Osteocyte (in vitro differentiated cells): ENCODE data around the gene FOXN4. TPM values are rescaled to one million over a fixed set of nuclear protein-coding genes. Genes with fewer than 3 reads are reported as not detected.

Experiments used
- DNase-seq: peaks from one replicate; pipeline ENCODE4 v3.0.0; 2021; ENCODE audit warnings: mixed read lengths; ENCODE audit not compliant: unreplicated experiment; ENCODE audit errors: extremely low spot score
- H3K27ac Mint-ChIP-seq: one replicate; pipeline ENCODE4 v1.8.0; 2021; ENCODE audit warnings: mild to moderate bottlenecking, mixed read lengths; ENCODE audit not compliant: unreplicated experiment
- H3K27me3 Mint-ChIP-seq: one replicate; pipeline ENCODE4 v1.8.0; 2021; ENCODE audit warnings: mixed read lengths; ENCODE audit not compliant: unreplicated experiment
- H3K36me3 Mint-ChIP-seq: one replicate; pipeline ENCODE4 v1.8.0; 2021; ENCODE audit warnings: mixed read lengths; ENCODE audit not compliant: unreplicated experiment
- H3K4me1 Mint-ChIP-seq: one replicate; pipeline ENCODE4 v1.8.0; 2021; ENCODE audit warnings: mixed read lengths; ENCODE audit not compliant: unreplicated experiment
- H3K4me3 Mint-ChIP-seq: one replicate; pipeline ENCODE4 v1.8.0; 2021; ENCODE audit warnings: mild to moderate bottlenecking, moderate library complexity, mixed read lengths; ENCODE audit not compliant: unreplicated experiment
- H3K9me3 Mint-ChIP-seq: one replicate; pipeline ENCODE4 v1.8.0; 2021; ENCODE audit warnings: mixed read lengths; ENCODE audit not compliant: unreplicated experiment
- total RNA-seq: library from RNA; stranded (reverse); gene quantifications from 2 replicates; pipeline ENCODE4 v1.2.1, GENCODE V29; 2021
- TF ChIP-seq, protein P1 (sequence below): fragments of 200-600 bp; sonication (generic); IDR thresholded peaks from 2 replicates; pipeline ENCODE4 v1.5.0; 2021; ENCODE audit warnings: antibody characterized with exemption, mild to moderate bottlenecking, moderate library complexity

Gene FOXN4
- total RNA-seq, 1 donor from 2014 or later = not detected

DNA sequence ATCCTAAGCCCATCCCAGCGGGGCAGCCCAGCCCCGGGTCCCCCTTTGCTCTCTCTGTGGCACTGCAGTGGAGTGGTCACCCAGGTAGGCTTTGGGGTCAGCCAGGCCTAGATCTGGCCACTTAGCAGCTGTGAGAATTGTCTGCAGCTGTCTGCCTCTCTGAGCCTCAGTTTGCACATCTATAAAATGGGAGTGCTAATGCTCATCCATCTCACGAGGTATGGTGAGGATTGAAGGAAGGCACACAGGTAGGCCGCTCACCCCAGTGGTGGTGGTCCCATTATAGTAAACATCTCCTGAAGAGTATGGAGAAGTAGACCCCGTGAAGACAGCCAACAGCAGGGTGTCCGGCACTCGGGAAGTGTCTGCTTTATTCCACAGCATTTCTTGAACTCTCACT lies 9.2 kb downstream of the FOXN4 start:
- H3K4me3 Mint-ChIP-seq = no peak overlapping the region
- H3K27ac Mint-ChIP-seq = no peak overlapping the region
- no peak for DNase-seq
- no peaks in the 10 kb centered on the region for H3K9me3 Mint-ChIP-seq
- H3K27me3 Mint-ChIP-seq = peaks cover 41% of the 10 kb centered on the region
- H3K36me3 Mint-ChIP-seq = no peaks in the 10 kb centered on the region
- TF ChIP-seq, protein P1, sequence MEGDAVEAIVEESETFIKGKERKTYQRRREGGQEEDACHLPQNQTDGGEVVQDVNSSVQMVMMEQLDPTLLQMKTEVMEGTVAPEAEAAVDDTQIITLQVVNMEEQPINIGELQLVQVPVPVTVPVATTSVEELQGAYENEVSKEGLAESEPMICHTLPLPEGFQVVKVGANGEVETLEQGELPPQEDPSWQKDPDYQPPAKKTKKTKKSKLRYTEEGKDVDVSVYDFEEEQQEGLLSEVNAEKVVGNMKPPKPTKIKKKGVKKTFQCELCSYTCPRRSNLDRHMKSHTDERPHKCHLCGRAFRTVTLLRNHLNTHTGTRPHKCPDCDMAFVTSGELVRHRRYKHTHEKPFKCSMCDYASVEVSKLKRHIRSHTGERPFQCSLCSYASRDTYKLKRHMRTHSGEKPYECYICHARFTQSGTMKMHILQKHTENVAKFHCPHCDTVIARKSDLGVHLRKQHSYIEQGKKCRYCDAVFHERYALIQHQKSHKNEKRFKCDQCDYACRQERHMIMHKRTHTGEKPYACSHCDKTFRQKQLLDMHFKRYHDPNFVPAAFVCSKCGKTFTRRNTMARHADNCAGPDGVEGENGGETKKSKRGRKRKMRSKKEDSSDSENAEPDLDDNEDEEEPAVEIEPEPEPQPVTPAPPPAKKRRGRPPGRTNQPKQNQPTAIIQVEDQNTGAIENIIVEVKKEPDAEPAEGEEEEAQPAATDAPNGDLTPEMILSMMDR = no peak
- no peaks in the 10 kb centered on the region for H3K4me1 Mint-ChIP-seq

DNA sequence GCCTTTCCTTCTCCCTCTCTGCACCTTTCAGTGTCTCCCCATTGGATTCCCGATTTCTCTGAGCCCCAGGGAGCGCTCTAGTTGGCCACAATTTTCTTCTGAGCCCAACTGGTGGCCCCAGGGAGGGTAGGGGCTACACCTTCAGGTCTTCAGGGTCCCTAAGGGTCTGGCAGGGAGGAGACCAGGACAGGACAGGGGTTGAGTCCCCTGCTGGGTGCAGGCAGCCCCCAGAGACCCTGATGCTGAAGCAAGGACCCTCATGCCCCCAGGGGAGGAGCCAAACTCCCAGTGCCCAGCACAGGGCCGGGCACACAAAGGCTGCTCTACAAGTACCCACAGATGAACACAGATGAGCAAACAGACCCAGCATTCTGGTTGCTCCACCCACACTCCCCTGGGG lies 12.7 kb downstream of the FOXN4 start:
- H3K27ac Mint-ChIP-seq = no peak overlapping the region
- H3K9me3 Mint-ChIP-seq = no peaks in the 10 kb centered on the region
- H3K4me1 Mint-ChIP-seq = peaks cover 2% of the 10 kb centered on the region
- H3K36me3 Mint-ChIP-seq = no peaks in the 10 kb centered on the region
- no peak for DNase-seq
- peaks cover 15% of the 10 kb centered on the region for H3K27me3 Mint-ChIP-seq
- no peak overlapping the region for H3K4me3 Mint-ChIP-seq
- TF ChIP-seq, protein P1 = no peak

DNA sequence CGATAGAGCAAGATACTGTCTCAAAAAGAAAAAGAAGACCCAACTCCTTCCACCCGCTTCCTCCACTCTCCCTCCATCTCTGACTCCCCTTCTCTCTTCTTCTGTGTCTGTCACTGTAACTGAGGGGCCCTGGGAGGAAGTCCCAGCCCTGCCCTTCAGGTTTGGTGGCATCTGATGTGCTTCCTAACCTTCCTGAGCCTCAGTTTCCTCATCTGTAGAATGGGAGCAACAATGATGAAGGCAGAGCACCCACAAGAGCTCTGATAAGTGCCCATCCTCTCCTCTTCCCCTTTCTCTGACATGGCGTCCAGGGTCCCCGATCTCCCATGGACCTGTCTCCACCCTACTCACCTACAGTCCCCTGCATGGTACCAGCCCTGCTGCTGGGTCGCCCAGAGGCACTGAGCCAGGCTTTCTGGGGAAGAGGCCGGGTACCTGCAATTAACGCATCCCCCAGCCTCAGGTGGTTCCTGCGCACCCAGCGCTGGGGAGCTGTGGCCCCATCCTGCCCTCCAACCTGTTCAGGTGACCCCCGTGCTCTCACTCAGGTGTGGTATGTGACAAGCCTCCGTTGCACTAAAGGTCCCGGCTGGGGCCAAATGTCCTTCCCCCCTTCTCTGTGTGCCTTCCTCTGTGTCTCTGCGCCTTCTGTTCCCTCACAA lies 13.2 kb downstream of the FOXN4 start:
- no peak for DNase-seq
- peaks cover 10% of the 10 kb centered on the region for H3K27me3 Mint-ChIP-seq
- TF ChIP-seq, protein P1 = no peak
- no peaks in the 10 kb centered on the region for H3K9me3 Mint-ChIP-seq
- H3K4me3 Mint-ChIP-seq = no peak overlapping the region
- H3K36me3 Mint-ChIP-seq = no peaks in the 10 kb centered on the region
- no peak overlapping the region for H3K27ac Mint-ChIP-seq
- H3K4me1 Mint-ChIP-seq = peaks cover 2% of the 10 kb centered on the region

DNA sequence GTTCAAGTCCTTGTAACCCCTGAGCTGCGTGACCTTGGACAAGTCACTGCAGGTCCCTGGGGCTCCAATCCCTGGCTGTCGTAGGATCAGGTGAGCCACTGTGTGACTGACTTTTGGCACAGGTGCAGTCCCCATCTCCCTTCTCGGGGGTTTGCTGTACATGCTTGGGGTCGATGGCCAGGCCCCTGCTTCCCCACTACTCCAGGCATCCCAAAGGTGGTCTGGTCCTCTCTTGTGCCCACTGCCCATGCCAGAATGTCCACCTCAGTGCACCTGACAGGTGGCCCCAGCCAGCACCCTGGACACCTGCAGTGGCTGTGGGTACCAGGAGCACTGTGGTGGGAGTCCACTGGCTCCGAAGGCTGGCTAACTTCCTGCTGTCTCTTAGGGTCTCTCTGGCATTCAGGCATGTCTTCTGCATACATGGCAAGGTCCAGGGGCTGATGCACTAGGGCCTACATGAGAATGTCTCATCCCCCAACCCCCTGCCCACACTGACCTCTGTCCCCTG lies 14.7 kb downstream of the FOXN4 start:
- Mint-ChIP-seq H3K27ac (no peak overlapping the region), H3K27me3 (peaks cover 10% of the 10 kb centered on the region), H3K4me1 (peaks cover 2% of the 10 kb centered on the region), H3K4me3 (no peak overlapping the region), H3K36me3 (no peaks in the 10 kb centered on the region), H3K9me3 (no peaks in the 10 kb centered on the region)
- TF ChIP-seq, protein P1 = no peak
- no peak for DNase-seq

DNA sequence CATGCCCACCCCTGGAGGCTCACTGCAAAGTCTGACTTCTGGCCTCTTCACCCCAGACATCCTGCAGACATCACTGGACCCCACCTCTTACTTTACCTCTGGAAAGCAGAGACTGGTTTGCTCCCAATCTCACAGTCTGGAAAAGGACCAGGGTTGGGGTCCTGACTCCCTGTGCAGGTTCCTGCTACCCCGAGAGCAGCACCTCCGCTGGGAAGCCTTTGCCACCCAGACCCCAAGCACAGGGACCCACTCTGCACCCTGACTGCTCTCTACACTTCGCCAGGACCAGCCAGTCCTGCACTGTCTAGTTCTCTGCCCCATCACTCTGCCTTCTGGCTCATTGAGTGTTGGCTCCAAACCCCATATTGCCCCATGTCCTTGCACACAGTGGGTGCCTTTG lies 16.0 kb downstream of the FOXN4 start:
- no peaks in the 10 kb centered on the region for H3K9me3 Mint-ChIP-seq
- H3K27ac Mint-ChIP-seq = no peak overlapping the region
- peaks cover 10% of the 10 kb centered on the region for H3K27me3 Mint-ChIP-seq
- H3K4me1 Mint-ChIP-seq = peaks cover 2% of the 10 kb centered on the region
- no peaks in the 10 kb centered on the region for H3K36me3 Mint-ChIP-seq
- TF ChIP-seq, protein P1 = no peak
- no peak for DNase-seq
- no peak overlapping the region for H3K4me3 Mint-ChIP-seq
